HG03175 (cell line): ENCODE results near the gene RNASEH2C.
A peak's percentile ranks its signal among the peaks of the same experiment; 100 is the strongest.
"Not testable (repeated sequence)": the region's sequence is repeated elsewhere in the genome, so short reads cannot be mapped to it uniquely, and the experiment has no call there.

Source experiments
- ATAC-seq: cut with Tn5 transposase; IDR thresholded peaks from one replicate; pipeline ENCODE4 v1.9.1; 2021; ENCODE audit warnings: mild to moderate bottlenecking, moderate library complexity; ENCODE audit not compliant: unreplicated experiment

Gene RNASEH2C

DNA sequence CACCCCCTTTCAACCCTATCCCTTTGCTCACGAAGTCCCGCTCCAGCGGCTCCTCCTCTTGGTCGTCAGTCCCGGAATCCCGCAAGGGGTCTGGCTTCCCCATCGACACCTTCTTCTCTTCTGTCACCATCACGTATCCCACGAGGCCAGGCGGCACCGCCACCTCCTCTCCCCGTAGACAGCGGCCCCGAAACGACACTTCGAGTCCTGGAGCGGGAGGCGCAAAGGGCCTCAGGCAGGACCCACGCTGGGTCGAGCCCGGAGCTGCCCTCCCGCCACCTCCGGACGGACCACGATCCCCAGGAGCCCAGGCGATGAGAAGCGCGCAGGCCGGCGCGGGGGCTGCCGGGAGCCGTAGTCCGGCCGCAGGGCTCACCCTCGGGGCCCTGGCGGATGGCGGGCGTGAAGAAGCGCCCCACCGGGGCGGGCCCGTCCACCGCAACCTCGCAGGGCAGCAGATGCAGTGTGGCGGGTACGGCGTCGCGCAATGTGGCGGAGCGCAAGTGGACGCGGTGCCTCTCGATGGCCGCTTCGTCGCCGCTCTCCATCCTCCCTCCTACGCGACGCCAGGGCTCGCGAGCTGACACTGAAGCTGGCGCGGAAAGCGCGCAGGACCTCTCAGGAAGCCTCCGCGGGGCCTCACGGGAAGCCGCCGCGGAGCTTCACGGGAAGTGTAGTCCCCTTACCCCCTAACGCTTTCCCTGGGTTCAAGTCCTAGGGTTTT, at the start of gene RNASEH2C:
Gene RNASEH2C (minus strand): TSS at position 588 of the 724 bp plus-strand sequence. CDS start 40 bp downstream, at position 548.
- ATAC-seq: peak; percentile 85

DNA sequence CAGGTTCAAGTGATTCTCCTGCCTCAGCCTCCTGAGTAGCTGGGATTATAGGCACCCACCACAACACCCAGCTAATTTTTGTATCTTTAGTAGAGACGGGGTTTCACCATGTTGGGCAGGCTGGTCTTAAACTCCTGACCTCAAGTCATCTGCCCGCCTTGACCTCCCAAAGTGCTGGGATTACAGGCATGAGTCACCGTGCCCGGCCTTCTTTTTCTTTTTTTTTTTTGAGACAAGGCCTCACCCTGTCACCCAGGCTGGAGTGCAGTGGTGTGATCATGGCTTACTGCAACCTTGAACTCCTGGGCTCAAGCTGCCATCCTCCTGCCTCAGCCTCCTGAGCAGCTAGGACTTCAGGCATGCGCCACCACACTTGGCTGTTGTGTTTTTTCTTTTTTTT, 47.2 kb upstream of the RNASEH2C start:
- not testable (repeated sequence) for ATAC-seq

DNA sequence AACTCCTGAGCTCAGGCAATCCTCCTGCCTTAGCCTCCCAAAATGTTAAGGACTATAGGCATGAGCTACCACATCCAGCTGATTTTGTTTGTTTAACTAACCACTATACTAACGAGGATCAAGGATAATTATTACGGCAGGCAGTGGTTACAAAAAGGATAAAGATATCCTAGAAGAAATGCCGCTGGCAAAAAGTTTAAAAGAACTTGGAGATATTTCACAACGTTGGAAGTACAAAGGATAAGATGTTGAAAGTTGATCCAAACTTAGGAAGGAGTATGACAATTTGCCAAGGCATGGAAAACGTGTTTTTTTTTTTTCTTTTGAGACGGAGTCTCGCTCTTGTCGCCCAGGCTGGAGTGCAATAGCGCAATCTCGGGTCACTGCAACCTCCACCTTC, 46.8 kb upstream of the RNASEH2C start:
- ATAC-seq: no peak

DNA sequence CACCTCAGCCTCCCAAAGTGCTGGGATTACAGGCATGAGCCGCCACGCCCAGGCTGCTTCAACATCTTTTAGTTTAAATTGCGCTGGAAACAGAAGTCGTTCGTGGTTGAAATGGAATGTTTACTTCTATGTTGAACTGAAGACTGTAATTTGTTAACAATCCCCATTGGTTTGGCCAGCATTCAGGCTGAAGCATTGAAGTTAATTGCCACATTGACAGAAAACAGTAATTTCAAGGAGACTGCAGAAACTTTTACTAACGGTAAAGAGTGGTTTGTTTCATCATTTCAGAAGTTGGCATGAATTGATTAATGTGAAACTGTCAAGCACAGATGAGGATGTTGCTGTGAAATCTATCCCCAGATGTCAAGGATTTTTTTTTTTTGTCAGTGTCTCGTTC, 45.9 kb upstream of the RNASEH2C start:
- no peak for ATAC-seq

DNA sequence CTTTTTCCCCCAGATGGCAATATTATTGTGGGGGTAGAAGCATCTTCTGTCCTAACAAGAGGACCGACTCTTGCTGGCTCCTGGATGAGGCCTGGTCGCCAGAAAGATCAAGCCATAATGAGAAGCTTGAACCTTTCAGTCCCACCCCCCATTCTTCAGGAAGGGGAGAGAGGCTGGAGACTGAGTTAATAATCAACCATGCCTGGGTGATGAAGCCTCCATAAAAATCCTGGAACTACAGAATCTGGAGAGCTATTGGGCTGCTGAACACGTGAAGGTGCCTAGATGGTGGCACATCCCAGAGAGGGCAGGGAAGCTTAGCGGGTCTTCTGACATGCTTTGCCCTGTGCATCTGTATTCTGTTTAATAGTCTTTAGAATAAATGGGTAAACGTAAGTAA, 43.8 kb upstream of the RNASEH2C start:
- ATAC-seq: no peak

DNA sequence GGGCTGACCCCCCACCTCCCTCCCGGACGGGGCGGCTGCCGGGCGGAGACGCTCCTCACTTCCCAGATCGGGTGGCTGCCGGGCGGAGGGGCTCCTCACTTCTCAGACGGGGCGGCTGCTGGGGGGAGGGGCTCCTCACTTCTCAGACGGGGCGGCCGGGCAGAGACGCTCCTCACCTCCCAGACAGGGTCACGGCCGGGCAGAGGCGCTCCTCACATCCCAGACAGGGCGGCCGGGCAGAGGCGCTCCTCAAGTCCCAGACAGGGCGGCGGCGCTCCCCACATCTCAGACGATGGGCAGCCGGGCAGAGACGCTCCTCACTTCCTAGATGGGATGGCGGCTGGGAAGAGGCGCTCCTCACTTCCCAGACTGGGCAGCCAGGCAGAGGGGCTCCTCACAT, 42.2 kb upstream of the RNASEH2C start:
- ATAC-seq: not testable (repeated sequence)

DNA sequence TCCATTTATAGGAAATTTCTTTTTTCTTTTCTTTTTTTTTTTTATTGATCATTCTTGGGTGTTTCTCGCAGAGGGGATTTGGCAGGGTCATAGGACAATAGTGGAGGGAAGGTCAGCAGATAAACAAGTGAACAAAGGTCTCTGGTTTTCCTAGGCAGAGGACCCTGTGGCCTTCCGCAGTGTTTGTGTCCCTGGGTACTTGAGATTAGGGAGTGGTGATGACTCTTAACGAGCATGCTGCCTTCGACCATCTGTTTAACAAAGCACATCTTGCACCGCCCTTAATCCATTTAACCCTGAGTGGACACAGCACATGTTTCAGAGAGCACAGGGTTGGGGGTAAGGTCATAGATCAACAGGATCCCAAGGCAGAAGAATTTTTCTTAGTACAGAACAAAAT, 41.6 kb upstream of the RNASEH2C start:
- not testable (repeated sequence) for ATAC-seq

DNA sequence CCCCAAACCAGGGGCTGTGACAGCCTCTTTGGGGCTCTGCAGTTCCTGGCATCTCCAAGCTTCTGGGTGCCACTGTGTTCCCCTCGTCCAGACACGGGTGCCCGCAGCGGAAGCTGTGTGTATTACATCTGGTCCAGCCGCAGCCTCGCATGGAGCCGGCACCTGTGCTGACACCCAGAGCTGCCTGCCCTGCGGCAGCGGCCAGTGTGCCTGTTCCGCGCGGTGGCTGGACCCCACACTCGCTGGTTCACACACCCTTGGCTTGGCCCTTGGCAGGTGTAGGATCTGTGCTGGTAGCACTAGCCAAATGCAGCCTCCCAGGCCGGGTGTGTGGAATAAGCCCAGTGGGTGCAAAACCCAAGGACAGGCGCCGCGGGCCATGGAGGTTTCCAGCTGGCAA, 24.5 kb upstream of the RNASEH2C start:
- no peak for ATAC-seq

DNA sequence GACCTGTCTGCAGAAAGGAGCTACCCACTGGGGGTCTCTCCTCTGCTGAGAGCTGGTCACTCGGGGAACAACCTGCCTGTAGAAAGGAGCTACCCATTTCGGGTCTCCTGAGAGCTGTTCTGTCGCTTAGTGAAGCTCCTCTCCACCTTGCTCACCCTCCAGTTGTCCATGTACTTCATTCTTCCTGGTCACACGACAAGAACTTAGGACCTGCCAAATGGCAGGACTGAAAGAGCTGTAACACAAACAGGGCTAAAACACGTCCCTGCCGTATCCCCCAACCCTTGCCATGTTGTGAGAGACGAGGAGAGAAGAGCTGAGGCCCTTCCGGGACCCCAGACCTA, 24.1 kb upstream of the RNASEH2C start:
- no peak for ATAC-seq

DNA sequence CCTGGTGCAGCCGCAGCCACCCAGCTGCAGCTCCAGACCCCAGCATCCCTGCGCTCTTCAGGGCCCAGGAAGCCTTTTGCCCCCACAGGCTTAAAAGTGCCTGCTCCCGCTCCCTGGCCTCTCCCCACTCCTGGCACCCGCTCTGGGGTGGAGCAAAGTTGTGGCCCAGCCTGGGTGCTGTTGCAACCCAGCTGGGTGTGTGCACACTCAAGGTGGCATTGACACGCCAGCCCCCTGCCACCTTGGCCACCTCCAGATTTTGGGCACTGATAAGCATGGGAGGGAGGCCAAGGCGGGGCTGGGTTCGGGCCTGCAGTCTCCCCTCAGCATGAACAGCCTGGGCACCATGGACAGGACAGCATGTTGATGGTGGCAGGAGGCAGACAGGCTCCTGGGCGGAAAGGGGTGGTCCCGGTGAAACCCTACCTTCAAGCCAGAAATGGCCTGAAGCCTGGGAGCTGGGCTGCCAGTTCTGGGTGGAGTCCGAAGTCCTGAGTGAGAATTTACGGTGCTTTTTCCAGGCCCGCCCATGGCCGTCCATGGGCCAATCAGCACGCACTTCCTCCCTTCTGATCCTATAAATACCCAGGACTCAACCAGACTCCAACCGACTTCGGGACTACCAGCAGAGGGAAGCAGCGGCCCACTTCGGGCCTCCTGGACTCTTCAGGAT, 23.6 kb upstream of the RNASEH2C start:
- ATAC-seq: no peak

DNA sequence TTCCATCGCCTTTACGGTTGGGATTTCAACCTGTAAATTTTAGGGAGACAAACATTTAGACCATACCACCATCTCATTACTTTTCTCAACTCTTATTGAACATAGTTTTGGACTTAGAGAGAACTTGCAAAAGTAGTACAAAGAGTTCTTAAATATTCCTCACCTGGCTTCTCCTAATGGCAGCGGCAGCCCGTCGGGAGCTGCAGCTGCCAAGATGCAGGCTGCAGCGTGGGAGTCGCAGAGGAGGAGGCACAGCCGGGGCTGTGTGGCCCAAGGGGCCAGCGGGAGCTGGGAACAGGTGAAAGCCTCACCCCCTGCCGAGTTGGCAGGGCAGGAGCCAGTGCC, 23.1 kb upstream of the RNASEH2C start:
- ATAC-seq: no peak

DNA sequence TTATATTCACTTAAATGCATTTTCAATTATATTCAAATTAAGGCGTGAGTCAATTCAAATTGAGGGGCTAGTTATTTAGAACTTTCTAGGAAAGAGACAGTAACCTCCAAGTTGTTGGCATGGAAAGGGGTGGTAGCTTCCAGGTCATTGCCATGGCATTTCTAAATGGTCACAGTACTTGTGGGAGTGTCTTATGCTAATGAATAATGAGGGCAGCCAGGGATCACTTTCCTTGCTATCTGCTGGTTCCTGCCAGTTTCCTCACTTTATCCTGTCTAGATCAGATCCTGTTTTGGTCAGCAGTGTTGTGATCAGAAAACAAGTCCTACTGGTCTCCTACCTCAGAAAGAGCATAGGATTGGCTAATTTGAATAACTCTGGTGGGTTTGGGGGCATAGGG, 21.8 kb upstream of the RNASEH2C start:
- no peak for ATAC-seq

DNA sequence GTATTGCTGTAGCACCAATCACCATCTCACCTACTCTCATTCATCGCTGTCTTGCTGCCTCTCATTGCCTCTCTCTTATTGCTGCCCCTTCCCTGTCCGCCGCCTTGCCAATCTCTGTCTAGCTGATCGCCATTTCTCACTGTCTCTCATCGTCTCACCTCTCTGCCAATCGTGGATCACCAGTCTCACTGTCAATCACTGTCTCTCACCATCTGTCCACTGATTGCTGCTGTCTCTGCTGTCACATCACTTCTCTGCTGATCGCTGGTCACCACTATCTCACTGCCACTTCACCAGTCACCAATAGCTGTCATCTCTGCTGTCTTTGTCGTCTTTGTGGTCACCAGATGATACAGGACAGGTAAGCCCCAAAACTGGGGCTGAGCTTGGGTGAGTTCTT, 20.6 kb upstream of the RNASEH2C start:
- ATAC-seq: no peak

DNA sequence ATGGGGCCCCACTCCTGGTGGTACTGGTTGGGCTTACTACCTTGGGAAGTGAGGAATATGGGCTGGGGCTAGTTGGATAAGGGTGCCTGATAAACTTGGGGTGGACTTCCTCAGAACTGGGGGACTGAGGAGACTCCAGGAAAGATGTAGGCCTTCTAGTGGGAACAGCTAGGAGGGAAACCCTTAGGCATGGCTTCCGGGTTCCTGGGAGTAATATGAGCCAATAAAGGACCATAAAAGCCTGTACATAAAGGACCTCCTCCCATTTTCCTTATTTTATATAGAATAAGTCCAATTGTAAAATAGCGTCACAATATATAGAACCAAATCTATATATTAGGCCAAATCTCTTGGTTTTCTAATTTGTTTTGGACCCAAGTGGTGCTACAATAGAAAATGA, 18.4 kb upstream of the RNASEH2C start:
- no peak for ATAC-seq

DNA sequence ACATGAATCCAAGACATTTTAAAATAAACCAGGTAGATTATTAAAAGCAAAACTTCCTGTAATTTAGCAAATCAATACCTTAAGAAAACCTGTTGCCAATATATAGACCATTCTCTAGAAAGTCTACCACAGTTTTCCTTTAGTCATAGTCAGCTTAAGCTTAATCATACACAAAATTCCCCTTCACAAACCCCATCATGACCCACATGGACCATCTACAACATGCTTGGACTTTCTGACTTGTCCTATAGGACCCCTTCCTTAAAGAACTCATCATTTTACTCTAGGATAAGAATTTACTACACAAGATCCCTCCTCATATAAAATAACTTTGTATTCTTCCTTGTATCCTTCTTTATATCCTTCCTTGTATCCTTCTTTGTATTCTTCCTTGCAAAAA, 16.2 kb upstream of the RNASEH2C start:
- ATAC-seq: no peak

DNA sequence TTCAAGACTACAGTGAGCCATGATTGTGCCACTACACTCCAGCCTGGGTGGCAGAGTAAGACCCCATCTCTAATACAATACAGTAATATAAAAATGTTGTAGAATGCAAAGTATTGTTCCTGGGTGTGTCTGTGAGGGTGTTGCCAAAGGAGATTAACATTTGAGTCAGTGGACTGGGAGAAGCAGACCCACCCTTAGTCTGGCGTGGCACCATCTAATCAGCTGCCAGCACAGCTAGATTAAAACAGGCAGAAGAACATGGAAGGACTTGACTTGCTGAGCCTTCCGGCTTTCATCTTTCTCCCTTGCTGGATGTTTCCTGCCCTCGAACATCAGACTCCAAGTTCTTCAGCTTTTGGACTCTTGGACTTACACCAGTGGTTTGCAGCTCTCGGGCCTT, 14.5 kb upstream of the RNASEH2C start:
- not testable (repeated sequence) for ATAC-seq

DNA sequence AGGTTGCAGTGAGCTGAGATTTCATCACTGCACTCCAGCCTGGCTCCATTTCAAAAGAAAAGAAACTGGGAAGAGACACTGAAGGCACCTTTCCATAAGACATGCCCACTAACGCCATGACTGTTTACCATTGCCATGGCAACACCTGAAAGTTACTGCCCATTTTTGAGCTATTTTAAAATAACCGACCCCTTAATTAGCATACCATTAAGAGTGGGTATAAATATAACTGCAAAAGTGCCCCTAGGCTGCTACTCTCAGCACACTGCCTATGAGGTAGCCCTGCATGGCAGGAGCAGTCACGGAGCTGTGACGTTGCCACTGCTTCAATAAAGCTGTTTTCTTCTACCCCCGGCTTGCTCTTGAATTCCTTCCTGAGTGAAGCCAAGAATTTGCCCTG, 9.9 kb upstream of the RNASEH2C start:
- no peak for ATAC-seq

DNA sequence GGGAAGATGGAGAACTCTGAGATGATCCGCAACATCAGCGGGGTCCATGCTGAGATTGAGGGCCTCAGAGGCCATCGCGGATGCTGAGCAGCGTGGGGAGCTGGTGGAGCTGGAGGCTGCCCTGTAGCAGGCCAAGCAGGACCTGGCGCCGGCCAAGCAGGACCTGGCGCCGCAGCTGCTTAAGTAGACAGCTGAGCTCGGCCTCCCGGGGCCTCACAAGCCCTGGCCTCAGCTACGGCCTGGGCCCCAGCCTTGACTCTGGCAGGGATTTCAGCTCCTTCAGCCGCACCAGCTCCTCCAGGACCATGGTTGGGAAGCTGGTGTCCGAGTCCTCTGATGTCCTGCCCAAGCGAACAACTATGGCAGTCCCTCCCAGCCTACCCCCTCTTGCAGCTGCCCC, 7.3 kb upstream of the RNASEH2C start:
- ATAC-seq: no peak

DNA sequence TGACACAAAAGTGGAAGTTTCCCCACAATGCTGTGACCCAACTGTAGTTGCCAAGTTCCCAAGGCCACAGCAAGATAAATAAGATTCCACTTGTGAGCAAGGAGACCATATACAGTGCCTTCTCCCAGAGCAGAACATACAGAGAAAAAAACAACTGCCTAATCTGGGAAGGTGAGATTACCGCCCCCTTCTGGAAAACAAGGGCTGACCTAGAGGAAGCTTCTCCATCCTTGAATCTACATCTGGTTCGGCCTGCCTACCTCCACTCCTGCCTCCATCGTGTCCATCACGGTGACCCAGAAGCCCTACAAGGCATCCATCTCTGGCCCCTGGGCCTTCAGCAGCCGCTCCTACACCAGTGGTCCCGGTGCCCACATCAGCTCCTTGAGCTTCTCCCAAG, 6.1 kb upstream of the RNASEH2C start:
- no peak for ATAC-seq

DNA sequence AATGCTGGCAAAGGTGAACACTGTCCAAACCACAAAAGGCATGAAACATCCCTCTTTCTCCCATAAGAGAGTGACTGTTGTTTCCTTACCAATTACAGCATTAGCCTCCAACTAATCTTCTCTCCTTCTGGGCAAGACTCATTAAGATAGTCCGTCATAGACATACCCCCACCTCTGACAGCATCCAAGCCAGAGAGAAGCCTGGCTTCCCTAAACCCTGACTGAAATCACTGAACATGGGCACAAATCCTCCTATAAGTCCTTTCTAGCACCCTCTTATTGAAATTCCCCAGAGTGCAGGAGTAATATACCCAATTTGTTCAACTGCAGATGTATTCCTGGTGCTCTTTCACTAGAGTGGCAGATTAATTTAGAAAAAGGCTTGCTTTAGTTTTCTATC, 1.7 kb upstream of the RNASEH2C start:
- no peak for ATAC-seq

DNA sequence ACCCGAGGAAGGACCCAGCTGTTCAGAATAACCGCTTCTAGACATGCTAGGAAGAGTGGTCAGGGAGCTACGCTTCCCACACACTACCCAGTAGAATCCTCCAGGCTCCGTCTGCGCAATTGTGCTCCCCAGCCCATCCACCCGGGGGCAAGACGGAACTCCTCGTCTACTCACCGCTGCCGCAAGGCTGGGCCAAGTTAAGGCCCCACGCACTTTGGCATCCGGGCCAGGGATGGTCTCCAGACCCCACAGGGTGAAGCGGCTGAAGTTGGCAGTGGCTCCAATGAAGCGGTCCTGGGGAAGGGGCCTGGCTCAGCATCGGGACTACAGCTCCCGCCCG, 757 bp downstream of the RNASEH2C start:
- ATAC-seq: peak; percentile 16

DNA sequence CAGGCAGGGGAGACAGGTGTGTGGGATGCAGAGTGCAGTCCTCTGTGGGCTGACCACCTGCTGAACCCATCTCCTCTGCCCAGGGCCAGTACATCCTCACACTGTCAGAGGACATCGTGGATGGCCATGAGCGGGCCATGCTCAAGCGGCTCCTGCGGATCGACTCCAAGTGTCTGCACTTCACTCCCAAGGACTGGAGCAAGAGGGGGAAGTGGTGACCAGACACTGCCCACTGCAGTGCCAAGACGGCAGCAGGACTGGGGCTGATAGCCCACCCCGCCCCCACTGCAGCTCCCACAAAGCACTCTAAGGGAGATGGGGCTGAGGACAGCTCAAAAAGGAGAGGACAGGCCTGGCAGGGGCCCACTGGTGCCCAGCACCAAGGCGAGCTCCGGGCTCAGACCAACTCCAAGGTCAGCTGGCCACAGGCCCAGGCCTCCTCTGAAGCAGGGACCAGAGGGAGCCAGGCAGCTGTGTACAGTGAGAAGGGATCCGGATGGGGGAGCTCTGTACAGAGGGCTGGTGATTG, 1.6 kb downstream of the RNASEH2C start:
- ATAC-seq: no peak

DNA sequence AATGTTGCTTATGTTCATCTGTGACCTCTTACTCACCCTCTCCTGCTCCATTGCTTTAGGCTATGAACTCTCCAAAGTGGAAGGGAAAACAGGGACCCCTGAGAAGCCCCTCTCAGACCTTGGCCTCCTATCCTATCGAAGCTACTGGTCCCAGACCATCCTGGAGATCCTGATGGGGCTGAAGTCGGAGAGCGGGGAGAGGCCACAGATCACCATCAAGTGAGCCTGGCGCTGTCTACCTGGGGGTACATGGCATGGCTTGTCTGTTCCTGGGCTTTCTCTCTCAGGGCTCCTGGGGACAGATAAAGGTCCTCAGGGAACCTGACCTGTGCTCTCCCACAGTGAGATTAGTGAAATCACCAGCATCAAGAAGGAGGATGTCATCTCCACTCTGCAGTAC, 2.1 kb downstream of the RNASEH2C start:
- ATAC-seq: no peak
